HG03558 (cell line): ENCODE results near the gene DOCK10.

Source experiments
- ATAC-seq: cut with Tn5 transposase; IDR thresholded peaks from one replicate; pipeline ENCODE4 v1.9.1; 2021; ENCODE audit warnings: moderate number of reproducible peaks; ENCODE audit not compliant: unreplicated experiment; ENCODE audit errors: extremely low read depth

DOCK10 gene

GRCh38 chr2:224751996-224752698, 290.1 kb downstream of the DOCK10 start:
- ATAC-seq: no peak

GRCh38 chr2:224749136-224749535, 293.1 kb downstream of the DOCK10 start:
- no peak for ATAC-seq

DNA sequence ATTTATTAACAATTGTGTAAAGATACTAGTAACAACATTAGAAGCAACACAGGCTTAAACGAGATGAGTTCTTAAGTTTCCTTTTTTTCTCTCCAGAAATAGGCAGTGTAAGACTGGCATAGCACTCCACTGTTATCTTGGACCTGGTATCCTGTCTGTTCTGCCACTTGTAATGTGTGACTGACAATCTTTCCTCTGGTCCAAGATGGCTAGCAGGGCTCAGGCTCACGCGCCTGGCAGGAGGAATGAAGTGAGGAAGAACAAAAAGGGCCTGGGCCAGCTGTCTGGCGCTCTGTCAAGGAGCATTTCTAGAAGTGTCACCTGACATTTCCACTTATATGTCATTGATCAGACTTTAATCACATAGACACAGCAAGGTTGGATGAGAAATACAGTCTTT, 294.5 kb downstream of the DOCK10 start:
- no peak for ATAC-seq

DNA sequence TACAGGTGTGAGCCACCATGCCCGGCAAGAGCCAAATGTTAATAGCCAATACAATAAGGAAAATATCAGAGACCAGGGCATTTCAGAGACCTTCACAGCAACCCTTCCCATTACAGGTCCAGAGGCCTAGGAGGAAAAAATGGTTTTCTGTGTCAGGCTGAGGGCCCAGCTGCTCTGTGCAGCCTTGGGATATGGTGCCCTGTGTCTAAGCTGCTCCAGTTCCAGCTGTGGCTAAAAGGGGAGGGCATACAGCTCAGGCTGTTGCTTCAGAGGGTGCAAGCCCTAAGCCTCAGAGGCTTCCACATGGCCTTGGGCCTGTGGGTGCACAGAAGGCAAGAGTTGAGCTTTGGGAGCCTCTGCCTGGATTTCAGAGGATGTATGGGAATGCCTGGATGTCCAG, 306.0 kb downstream of the DOCK10 start:
- ATAC-seq: no peak

GRCh38 chr2:224734949-224735348, 307.3 kb downstream of the DOCK10 start:
- no peak for ATAC-seq

DNA sequence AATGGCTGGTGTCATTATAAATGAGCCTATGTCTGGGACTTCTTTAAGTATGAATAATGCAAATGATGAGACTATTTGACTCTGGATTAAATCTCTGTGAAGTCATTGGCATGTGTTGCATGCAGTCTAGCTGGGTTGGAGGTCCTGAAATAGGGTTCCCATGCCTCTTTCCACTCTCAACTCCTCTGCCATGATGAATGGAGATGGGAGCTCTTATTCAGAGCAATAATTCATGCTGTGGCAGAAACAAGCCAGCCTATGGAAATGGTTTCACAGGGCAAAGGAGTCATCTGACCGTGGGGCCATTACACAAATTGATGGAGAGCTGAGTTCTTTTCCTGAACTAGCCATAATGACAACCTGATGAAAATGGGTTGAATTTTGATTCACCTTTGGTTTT, 310.6 kb downstream of the DOCK10 start:
- ATAC-seq: no peak

DNA sequence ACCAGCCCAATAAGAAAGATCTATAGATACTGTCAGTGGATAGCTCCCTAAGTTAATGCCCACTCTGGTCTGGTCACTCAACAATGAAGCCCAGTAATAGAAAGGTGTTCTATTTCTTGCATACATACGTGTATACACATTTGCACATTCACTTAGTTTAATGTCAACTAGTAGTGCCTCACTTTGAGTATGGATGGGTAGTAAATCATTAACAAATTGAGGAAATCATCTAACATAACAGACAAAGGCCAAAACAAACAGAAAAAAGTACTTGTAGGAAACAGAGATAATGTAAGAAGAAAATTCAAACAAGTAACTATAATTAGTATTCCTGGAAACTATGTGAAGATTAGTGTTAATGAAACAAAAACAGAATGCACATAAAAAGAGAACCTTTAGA, 312.8 kb downstream of the DOCK10 start:
- no peak for ATAC-seq

DNA sequence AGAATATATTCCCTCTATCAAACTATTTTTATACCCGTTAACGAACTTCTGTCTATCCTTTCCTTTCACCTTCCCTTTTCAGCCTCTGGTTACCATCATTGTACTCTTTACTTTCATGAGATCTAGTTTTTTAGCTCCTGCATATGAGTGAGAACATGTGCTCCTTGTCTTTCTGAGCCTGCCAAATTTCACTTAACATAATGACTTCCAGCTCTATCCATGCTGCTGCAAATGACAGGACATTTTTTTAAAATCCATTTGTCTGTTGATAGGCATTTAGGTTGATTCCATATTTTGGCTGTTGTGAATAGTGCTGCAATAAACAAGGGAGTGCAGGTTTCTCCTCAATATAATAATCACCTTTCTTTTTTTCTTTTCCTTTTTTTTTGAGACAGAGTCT, 317.9 kb downstream of the DOCK10 start:
- ATAC-seq: no peak

GRCh38 chr2:224723586-224724217, 318.6 kb downstream of the DOCK10 start:
- ATAC-seq: peak; percentile 71

DNA sequence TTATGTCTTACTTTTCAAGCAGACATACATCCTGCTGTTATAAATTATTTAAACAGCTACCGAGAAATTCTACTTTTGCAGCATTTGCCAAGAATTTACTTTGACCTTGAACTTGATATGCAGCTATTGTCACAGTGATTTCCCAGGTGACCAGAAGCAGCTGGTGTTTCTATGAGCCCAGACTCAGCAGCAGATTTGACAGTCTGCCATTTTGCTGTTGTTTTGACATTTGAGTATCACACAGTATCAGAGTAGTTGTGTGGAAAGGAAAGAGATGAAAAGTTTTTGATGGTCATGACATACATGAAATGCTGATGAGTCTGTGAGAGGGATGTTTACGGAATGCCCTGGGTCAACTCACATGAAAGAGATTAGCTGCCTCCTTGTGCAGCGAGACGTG, 319.5 kb downstream of the DOCK10 start:
- no peak for ATAC-seq

GRCh38 chr2:224722250-224722649, 320.0 kb downstream of the DOCK10 start:
- ATAC-seq: no peak

- ATAC-seq: no peak
These were observed 325.3 kb downstream of the DOCK10 start for GRCh38 chr2:224716921-224717320.

DNA sequence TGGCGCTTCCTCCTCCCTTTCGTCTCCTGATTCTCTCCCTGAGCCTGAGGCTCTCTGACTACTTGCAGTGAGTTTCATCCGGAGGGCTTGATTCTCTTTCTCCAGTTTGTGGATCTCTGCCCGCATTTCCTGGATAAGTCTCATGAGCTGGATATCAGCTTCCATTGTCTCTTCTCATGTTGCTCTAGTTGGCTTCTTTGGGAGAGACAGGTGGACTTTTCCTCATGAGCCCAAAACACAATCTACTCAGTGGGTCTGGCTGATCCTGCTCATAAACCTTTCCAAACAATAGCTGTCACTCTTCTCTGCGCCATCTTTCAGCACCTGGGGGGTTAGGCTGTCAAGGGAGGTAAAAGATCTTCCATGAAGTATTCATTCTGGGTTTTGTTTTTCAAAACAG, 326.1 kb downstream of the DOCK10 start, which contains the start of gene CCDC195:
Gene CCDC195, minus strand, starts transcription at position 165 of the 400 bp plus-strand sequence. Its CDS starts 0 bp downstream, at position 165.
- ATAC-seq: no peak
